GM18858 (cell line): Measurements from ENCODE around the gene F13A1.

Experiments
- ATAC-seq: cut with Tn5 transposase; IDR thresholded peaks from one replicate; pipeline ENCODE4 v1.9.1; 2021; ENCODE audit not compliant: unreplicated experiment

F13A1 gene

DNA sequence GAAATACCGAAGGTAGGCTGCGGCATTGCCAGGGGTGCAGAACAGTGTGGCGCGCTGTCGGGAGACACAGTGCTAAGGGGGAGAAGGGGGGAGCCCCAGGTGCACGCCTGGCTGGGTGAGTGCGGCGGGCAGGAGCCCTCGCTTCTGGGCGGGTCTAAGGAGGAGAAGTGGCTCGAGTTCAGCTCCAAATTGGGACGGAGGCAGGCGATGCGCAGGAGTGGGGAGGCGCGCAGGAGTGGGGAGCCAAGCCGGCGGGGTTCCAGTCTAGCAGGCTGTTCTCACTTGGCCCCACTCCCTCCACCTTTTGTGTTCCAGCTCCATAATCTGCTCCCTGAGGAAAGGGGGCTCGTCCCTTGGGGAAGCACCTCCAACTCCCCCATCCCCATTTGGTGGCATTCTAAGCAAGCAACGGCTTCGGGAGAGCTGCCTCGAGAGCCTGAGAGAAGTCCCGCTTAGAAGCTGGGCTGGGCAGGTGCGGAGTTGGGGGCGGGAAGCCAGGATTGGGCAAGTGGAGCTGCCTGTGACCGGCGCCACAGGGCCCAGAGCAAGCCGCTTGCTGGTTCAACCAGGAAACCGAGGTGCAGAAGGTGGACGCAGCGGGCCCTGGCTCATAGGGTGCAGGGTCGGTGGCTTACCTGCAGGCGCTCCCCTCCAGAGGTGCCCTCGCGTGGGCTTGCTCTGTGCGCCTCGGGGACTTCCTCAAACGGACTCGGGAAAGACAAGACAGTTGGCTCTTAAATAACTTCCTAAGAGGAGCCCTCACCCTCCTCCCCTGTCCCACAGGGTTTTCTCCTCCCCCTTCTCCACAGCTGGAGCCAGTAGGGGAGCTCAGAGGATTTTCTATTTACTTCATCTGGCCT, at the start of gene F13A1:
TSS of gene F13A1 (minus strand) at position 711 of the 860 bp plus-strand sequence. CDS start 1,998 bp downstream, outside the sequence.
- no peak for ATAC-seq

DNA sequence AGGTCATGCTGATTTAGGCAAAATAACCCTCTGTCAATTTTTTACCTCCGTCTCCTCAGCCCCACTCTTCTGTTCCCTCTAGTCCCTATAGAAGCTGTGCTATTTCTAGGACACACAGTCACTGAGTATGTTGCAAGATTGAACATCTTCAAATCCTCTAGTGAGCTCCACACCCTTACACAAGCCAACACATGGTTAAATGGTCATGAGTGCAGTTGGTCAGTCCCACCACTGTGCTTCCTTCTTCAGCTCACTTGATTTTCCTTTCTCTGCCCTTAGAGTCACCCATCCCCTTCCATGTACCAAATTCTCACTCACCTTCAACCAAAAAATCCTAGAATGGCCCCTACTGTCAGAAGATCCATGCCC, 48.2 kb upstream of the F13A1 start:
- ATAC-seq, result no peak

DNA sequence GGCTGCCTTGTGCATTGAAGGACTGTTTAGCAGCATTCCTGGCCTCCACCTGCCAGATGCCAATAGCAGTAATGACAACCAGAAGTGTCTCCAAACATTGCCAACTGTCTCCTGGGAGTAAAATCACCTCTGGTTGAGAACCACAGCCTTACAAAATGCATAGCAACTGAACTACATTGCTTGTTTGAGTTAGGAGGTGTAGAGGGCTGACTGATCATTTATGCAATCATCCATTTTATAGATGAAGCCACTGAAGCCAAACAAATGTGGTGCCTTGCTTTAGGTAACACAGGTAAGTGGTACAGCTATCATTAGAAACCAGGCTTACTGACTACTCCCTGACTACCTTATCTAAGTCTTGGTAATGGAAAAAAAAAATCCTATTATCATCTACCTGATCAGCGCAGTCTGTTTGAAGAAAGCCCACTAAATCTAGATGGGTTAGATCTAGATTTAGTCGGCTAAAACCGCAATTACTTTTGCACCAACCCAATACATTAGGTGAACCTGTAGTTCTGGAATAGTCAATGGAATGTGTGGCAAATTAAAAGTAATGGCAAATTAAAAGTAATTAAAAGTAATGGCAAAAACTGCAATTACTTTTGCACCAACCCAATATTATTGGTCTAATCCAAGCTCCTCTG, 47.7 kb upstream of the F13A1 start:
- no peak for ATAC-seq

DNA sequence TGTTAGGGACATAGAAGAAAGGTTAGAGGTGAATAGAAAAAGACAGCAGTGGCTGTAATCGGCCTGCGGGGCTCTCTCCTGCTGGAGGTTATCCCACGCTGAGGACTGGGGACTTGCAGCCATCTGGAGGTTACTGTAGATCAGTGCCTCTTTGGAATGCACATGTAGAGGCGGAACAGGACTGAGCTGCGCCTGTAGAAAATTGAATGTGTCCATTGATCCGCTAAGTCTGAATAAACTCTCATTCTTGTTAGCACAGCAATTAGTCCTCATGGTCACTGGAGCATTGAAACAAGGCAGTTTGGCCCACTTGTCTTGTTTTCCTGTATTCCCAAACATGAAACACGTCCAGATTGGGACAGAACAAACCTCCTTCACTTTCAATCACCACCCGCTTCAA, 46.3 kb upstream of the F13A1 start:
- no peak for ATAC-seq

DNA sequence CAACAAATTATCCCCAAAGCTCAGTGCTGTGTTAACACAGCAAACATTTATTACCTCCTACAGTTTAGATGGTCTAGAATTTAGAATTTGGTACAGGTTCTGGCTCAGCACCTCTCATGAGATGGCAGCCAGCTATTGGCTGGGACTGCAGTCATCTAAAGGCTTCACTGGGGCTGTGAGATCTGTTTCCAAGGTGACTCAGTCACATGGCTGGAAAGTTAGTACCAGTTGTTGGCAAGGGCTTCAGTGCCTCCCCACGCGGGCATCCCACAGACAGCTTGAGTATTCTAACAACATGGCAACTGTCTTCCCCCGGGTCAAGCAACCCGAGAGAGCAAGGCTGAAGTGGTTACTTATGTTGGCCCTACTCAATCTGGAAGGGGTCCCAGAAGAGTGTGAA, 44.8 kb upstream of the F13A1 start:
- no peak for ATAC-seq

DNA sequence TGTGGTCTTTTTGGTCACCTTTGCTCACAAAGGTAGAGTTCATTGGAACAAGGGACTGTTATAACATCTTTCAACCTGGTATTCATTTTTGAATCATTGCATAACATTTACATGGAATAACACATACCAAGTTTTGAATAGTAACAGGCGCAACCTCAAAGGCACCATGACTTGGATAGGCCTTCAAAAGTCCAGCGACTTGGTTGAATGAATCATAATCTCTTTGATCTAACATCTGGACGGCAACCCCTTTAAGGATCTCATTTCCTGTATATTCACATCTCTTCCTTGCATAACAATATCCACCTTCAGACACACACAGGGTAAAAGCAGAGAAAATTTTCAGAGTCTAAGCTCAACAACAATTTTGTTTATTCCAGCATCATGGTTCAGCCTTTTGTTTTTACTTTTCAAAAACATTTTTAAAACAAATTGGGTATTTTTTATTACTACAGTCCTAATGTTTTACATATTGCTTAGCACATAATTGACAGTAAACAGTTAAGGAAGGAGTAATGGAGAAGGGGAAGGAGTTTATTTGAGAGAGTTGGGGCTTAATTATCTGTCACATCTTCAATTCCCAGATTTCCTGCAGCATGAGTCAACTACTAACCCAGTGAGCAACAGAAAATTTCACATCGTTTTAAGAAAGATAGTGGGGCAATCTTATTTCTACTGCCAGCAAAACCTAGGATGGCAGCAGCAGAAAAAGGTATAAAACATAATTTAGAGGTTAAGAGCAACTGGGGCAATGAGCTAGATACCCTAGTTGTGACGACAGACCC, 41.8 kb upstream of the F13A1 start:
- ATAC-seq, result no peak

DNA sequence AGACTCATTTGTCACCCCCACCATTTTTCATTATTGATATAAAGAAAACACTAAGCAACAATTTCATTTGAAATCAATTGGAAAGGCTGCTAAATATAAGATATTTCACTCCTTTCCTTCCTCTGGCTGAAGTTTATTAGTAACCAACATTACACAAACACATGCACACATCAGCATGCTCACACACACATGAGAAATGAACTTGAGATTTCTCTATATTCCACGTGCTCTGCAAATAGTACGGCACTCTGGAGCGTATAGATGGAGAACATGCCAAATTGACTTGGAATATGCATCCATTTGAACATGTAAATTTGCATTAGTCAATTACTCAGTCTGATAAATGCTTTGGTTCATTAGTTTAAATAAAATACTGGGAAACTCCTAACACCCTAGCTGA, 37.1 kb upstream of the F13A1 start:
- ATAC-seq, result no peak

DNA sequence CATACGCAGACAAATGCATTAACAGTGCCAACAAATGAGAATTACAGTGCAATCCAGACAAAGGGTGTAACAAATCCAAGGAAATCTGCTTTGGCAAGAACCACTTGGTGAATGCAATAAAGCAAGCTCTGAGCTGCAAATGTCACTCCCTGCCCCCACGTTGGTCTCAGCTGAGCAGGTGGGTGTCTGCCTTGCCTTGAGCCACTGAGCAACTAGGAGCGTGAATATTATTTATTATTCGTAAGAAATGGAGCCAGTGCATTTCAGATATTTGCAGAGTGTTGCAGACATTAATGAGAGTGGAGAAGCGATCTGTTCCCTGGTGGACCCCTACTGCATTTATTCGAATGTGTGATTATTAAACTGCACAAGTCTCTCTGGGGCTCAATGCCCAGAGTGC, 36.6 kb upstream of the F13A1 start:
- ATAC-seq, result no peak

DNA sequence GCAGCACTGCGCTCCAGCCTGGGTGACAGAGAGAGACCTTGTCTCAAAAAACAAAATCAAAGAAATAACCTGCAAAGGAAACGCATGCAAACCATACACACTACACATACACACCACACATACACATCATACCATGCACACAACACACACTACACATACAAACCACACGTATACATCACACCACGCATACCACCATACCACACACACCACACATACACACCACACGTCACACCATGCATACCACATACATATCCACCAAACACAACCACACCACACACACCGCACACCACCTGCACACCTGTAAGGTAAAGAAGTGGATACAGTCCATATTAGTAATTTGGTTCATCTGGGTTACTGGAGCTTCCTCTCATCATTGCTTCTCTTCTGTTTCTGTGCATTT, 32.3 kb upstream of the F13A1 start:
- no peak for ATAC-seq

DNA sequence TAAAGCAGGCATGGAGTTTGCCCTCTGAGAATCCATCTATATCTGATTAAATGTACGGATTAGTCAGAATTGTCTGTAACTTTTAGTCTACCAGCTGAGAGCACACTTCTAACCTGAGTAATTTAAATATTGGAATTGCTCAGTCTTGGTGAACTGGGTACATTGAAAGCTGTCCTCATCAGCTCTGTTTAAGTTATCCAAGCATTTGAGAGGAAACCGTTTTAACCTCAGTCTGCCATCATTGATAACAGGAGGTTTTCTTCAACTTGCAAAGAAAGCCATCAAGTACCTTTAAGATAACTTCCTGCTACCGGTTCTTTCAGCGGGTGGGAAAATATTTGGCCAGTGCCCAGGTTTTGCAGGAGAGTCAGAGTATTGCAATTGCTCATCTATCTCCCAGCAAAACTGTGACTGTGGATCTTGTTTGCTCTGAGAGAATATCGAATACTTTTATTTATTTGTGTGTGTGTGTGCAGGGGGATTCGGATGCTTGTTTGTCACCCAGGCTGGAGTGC, 31.1 kb upstream of the F13A1 start:
- ATAC-seq, result no peak

DNA sequence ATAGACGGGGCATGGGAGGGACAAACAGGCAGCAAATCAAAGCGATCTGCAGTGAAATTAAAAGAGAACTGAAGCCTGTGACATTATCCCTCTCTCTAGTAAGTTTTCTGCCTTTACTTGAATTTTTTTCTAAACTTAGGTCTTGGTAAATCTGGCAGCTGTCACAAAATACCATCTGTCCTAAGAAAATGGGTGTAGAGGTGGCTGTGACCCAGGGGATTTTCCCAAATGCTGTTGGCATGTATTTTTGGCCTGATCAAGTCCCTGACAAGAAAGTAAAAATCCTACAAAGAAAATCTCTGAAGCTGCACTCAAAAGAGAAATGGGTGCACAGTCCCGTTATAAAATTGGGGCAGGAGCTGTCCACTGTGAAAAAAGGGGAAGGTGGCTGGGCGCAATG, 30.2 kb upstream of the F13A1 start:
- ATAC-seq, result no peak

DNA sequence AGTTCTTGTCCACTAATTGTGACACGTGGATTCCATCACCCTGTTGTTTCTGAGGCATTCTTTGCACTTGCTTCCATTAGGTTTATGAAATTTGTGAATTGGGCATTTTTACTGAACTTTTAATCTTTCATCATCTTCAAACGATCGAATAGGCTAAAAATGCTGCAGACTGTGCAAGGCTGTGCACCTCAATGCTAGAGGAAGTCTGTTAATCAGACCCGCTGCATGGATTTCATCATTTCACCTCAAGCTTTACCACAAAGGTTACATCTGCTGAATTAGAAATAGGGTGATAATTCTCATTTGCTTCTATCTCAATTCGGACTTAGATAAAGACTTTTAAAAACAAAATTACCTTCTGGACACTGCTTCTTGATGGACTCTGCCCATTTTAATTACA, 27.8 kb upstream of the F13A1 start:
- ATAC-seq, result no peak

DNA sequence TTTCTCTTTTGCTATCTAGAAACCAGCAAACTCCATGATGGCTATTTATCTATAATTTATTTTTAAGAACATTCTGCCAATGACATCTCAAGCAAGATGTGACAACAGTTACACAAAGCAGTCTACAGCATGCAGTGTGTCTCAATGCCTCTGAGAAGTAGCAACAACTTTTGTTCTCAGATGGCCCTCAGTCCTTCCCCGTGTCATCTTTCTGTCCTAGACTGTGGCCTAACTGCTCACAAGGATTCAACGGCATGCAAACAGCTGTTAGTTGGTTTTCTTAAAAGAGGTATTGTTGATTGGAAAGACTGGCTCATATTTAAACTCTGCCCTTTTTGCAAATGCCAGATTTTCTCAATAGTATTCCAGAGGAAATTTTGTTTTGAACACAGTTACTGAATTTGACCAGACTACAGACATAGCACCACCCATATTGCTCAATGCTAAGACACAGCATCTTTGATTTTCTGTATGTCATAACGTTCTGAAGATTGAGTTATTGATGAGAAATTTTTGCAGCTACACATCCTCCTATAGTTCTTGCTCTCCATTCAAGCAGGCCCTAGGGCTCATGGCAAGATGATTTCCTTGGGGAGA, 26.1 kb upstream of the F13A1 start:
- ATAC-seq, result no peak

DNA sequence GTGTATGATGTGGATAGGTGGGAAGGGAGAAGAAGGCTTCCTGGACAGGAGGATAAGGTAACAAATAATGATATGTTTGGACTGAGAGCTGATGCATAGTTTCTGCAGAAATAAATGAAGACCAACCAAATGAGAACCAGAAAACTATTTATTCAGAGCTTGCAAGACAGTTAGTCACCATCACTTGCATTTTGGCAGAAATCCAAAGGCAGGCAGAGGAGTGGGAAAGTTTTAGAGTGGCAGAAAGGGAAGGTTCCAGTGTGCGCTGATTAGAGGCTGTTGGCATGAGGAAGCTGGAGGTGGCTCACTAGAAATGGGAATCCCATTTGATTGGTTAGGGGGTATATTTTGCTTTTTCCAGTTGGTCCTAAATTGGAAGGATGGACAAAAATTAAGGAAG, 13.0 kb upstream of the F13A1 start:
- ATAC-seq, result no peak

DNA sequence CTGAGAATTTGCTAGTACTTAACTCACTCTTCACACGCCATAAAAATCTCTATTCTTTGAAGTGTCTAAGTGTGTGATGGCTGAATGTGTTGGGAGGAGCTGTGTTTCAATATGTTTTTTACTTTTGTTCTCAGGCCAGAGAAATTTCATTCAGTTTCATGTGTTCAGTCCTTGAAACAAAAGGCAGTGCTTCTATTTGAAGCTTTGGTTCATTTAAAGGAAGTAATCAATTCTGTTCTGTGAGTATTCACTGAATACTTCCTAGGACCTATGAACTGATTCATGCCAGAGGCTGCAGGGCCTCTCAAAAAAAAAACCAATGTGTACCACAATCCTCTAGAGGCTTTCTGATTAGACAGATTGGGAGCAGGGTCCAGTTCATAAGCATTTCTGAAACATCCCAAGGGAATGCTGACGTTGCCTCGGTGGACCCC, 12.4 kb upstream of the F13A1 start:
- peak; percentile 24 for ATAC-seq

DNA sequence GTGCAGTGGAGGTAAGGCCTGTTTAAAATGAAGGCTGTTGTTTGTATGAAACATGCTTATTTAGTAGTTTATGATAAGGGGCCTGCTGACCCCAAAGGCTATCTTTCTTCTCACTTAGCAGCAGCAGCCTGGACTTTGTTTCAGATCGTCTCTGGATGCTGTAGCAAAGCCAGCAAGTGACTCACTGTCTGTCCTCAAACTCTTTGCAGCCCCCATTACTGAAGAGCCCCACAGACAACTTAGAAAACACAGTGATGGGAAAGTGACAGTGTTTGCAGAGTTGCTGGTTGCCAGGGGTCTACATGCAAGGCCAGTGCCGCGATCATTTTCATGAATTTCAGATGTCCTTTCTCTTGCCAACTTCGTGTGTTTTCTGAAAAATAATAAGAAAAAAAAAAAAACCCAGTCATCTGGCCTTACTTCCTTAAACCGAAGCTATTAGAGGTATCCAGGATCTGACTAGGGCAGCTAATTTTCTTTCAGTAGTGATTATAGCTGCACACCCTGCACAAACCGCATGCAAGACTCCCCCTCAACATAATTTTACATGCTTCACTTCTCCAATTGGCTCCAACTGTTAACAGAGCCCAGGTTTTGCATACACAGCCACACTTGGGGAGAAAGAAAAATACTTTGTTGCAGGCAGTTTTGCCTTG, 11.6 kb upstream of the F13A1 start:
- peak; percentile 61 for ATAC-seq

DNA sequence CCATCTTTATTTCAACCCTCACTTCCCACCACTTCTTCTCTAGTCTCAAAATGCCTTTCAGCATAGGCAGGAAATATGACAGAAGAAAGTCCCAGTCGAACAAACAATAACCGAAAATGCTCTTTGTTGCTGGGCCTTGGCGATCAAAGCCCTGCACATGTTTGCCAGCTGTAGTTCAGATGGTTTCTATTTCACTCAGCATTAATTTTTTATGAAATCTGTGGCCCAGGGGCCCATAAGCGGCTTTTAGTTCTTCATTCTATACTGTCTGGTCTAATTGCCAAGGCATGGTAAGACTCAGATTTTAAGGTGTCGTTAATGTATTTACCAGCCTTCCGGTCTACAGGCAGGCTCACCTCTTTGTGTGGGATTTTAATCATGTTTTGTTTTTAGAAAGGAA, 10.9 kb upstream of the F13A1 start:
- ATAC-seq, result peak; percentile 66

DNA sequence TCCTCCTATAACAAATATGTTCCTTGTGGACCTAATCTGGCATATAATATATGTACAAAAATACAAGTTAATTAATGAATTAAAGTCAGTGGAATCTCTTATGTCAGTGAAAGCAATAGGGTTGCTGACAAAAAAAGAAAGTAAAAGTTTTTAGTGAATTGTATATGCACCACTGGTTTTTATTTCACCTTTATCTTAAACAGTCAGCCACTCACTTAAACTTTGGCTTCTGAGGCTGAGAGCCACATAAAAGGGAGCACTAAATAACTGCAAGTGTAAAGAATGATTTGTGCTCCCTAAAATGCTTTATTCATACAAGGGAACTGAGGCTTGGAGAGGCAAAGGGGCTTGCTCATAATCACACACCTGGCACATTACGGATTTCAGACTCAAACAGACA, 9.9 kb upstream of the F13A1 start:
- ATAC-seq, result no peak

DNA sequence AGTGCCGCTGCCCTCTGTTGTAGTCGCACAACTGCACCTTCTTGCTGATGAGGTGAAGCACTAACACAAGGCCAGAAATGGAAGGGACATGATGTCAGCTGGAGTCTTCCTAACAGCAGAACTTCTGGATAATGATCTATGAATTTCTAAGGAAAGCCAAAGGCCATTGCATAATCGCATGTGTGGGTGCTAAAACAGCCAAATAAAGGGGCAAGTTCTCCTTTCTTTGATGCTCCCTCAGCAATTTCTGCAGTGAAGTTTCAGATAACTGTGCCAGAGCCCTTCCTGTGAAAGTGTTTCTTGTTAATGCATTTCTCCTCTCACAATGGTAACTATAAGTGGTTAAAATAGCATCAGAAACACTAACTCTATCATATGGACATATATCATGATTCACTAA, 8.0 kb upstream of the F13A1 start:
- ATAC-seq, result no peak

DNA sequence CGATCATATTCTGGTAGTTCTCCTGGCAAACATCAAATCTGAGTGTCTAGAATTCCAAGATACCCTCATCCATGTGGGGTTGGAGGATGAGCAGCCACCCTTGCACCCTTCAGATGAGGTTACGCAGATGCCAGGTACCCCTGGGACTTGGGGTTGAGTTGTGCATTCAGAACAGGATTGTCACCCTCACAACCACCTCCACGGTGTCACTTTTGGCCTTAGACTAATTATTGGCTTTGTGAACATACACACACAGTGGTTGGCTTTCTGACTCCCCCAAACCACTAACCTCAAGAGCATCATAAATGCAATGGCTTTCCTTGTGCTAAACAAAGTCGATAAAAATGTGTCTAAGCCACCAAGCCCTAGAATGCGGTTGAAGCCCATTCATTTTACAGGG, 2.9 kb upstream of the F13A1 start:
- no peak for ATAC-seq

DNA sequence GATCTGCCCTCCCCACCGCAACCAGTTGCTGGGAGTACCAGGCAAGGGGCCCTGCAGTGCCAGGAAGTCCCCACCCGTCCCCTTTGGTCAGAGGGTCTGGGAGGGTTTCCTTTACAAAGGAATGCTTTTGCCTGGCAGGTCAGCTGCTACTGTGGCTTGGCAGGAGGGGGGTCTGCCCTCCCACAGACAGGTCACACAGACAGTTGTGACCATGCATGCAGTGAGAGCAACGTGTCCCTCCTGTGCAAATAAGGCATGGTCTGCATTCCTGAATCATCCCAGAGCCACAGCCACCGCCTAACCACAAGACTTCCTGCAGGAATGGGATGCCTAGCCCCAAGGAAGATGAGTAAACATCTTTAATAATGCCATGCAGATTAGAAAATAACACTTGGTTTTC, 439 bp upstream of the F13A1 start:
- no peak for ATAC-seq
